Activated CD4-positive, alpha-beta T cell treated with anti-CD3 and anti-CD28 coated beads for 1 hour (primary cell): Measurements from ENCODE around the gene AGBL5.

Experiments
- DNase-seq: peaks from one replicate; pipeline ENCODE4 v3.0.0-alpha.2; 2020

The AGBL5 gene

GRCh38 chr2:27025281-27025800 lies 26.1 kb upstream of the AGBL5 start:
- no peak for DNase-seq

- no peak for DNase-seq
These were observed 25.3 kb upstream of the AGBL5 start for GRCh38 chr2:27025861-27026851.

GRCh38 chr2:27027211-27027651 lies 24.2 kb upstream of the AGBL5 start:
- DNase-seq: no peak

GRCh38 chr2:27029051-27029450 lies 22.4 kb upstream of the AGBL5 start:
- no peak for DNase-seq

- DNase-seq: peak; percentile 63
These were observed 18.8 kb upstream of the AGBL5 start, which contains the start of gene TMEM214 for GRCh38 chr2:27032495-27033252. TMEM214 (plus strand) TSS chr2:27032965; CDS start chr2:27033016, 51 bp downstream.

GRCh38 chr2:27033253-27033852 lies 18.1 kb upstream of the AGBL5 start:
- DNase-seq: no peak

GRCh38 chr2:27038012-27038411 lies 13.5 kb upstream of the AGBL5 start:
- no peak for DNase-seq

GRCh38 chr2:27038631-27039339 lies 12.7 kb upstream of the AGBL5 start:
- no peak for DNase-seq

GRCh38 chr2:27039426-27039825 lies 12.0 kb upstream of the AGBL5 start:
- no peak for DNase-seq

GRCh38 chr2:27039871-27040270 lies 11.6 kb upstream of the AGBL5 start:
- DNase-seq: no peak

GRCh38 chr2:27040282-27040681 lies 11.2 kb upstream of the AGBL5 start:
- DNase-seq: no peak

GRCh38 chr2:27041752-27042151 lies 9.7 kb upstream of the AGBL5 start:
- DNase-seq: no peak

GRCh38 chr2:27042159-27042661 lies 9.3 kb upstream of the AGBL5 start:
- DNase-seq: no peak

GRCh38 chr2:27042985-27043634 lies 8.4 kb upstream of the AGBL5 start:
- no peak for DNase-seq

GRCh38 chr2:27049422-27050280 lies 1.8 kb upstream of the AGBL5 start:
- DNase-seq: peak; percentile 41

- DNase-seq: peak; percentile 90
These were observed 1.0 kb upstream of the AGBL5 start for GRCh38 chr2:27050281-27050995.

GRCh38 chr2:27051902-27052645 lies 606 bp downstream of the AGBL5 start:
- no peak for DNase-seq

- no peak for DNase-seq
These were observed 1.9 kb downstream of the AGBL5 start for GRCh38 chr2:27053321-27053720.

- no peak for DNase-seq
These were observed 2.3 kb downstream of the AGBL5 start for GRCh38 chr2:27053776-27054175.
